T-helper 2 cell treated with Interferon-gamma antibody and Interleukin-4, amounts not matched to agents 100 ng/mL and 5 ng/mL, for 36 hours (primary cell): ENCODE measurements around the gene TTC31. TPM values are rescaled to one million over a fixed set of nuclear protein-coding genes. Genes with fewer than 3 reads are reported as not detected.
"Not testable (repeated sequence)": the region's sequence is repeated elsewhere in the genome, so short reads cannot be mapped to it uniquely, and the experiment has no call there.

ENCODE experiments used
- intact Hi-C: fragments of 100-400 bp; cut with micrococcal nuclease; formaldehyde crosslinking; loops from one replicate; pipeline ENCODE4 v1.15.1; 2023
- total RNA-seq: library from RNA; stranded (reverse); gene quantifications from 2 replicates; pipeline ENCODE4 v1.2.3, GENCODE V29; 2022

Gene TTC31
- total RNA-seq, 1 donor from 2014 or later = 43.4 TPM

- intact Hi-C loops = loop anchor here (1.0 to 10.0 kb wide), 5 partner anchors 50 to 1382 kb away; partner anchors contain the start of genes AUP1, HTRA2, PCGF1 and POLE4
Observed at GRCh38 chr2:74457129-74457548, 25.7 kb upstream of the TTC31 start.

- intact Hi-C loops = loop anchor here (1.0 to 10.0 kb wide), 9 partner anchors 15 to 1383 kb away; partner anchors contain the start of genes AUP1, DOK1, HTRA2 and MRPL53
Observed at GRCh38 chr2:74457549-74458131, 25.2 kb upstream of the TTC31 start.

GRCh38 chr2:74458132-74458937 is 24.5 kb upstream of the TTC31 start, which contains the start of gene WBP1:
Gene WBP1, plus strand, starts transcription at chr2:74458438. Its CDS starts 165 bp downstream, at chr2:74458603.
- intact Hi-C loops = loop anchor here (1.0 to 10.0 kb wide), 6 partner anchors 14 to 1384 kb away; partner anchors contain the start of genes DOK1, MRPL53, MTHFD2 and POLE4

- intact Hi-C loops = loop anchor here (1.0 to 10.0 kb wide), 6 partner anchors 13 to 1384 kb away; partner anchors contain the start of genes DOK1, MRPL53, MTHFD2 and POLE4
Observed at GRCh38 chr2:74458938-74459363, 23.9 kb upstream of the TTC31 start.

DNA sequence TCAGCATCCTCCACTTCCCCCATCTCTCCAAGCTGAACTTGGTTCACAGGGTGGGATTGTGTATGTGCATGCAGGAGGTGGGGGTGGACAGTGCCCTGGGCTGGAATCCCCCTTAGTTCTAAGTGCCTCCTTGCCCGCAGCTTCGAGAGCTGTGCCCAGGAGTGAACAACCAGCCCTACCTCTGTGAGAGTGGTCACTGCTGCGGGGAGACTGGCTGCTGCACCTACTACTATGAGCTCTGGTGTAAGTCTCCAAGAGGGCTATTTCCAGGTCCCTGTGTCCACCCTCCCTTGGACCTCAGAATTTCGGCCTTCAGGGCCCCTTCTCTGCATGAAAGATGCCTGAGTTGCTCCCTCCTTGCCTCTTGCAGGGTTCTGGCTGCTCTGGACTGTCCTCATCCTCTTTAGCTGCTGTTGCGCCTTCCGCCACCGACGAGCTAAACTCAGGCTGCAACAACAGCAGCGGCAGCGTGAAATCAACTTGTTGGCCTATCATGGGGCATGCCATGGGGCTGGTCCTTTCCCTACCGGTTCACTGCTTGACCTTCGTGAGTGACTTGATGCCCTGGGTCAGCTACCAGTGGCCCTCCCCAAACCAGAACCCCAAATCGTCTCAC is 23.3 kb upstream of the TTC31 start:
- intact Hi-C loops = loop anchor here (5.0 to 10.0 kb wide), 2 partner anchors 498 to 1385 kb away; partner anchors contain the start of genes POLE4 and SFXN5

DNA sequence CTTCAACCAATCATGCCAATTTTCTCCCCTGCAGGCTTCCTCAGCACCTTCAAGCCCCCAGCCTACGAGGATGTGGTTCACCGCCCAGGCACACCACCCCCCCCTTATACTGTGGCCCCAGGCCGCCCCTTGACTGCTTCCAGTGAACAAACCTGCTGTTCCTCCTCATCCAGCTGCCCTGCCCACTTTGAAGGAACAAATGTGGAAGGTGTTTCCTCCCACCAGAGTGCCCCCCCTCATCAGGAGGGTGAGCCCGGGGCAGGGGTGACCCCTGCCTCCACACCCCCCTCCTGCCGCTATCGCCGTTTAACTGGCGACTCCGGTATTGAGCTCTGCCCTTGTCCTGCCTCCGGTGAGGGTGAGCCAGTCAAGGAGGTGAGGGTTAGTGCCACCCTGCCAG is 22.7 kb upstream of the TTC31 start:
- intact Hi-C loops = not testable (repeated sequence)

DNA sequence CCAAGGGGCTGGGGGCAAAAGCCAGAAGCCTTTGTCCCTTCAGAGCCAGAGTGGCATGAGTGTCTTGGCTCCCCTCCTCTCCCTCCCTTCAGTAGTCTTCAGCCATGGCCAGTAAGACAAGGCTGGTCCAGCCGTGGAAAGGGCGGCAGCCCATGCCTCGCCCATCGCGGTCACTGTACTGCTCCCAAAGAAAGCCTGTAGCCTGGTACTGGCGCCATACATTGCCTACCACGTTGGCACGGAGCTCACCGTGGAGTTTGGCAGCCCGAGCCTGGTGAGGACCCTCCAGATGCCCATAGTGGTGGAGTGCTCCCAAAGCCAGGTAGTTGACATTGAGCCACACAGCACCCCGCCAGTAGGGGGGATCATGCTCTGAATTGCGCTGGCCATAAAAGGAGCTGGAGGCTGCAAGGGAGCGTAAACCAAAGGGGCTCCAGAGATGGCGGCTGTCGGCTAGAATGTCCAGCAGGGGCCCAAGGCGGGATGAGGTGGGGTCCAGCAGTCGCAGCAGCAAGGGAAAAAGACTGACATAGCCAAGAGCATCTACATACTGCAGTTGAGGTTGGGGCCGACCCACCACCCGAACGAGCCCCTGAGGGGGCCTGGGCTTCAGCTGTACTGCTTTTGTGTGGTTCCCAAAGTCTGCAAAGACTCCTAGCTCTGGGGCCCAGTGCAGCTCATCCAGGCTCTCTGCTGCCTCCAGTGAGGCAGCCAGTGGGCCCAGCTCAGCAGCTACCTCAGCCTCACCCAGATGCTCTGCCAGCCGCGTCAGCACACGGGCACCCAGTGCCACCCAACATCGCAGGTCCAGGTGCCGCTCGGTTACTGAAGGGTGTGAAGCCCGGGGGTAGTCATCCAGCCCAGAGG is 21.5 kb upstream of the TTC31 start:
- intact Hi-C loops = no loop called here

DNA sequence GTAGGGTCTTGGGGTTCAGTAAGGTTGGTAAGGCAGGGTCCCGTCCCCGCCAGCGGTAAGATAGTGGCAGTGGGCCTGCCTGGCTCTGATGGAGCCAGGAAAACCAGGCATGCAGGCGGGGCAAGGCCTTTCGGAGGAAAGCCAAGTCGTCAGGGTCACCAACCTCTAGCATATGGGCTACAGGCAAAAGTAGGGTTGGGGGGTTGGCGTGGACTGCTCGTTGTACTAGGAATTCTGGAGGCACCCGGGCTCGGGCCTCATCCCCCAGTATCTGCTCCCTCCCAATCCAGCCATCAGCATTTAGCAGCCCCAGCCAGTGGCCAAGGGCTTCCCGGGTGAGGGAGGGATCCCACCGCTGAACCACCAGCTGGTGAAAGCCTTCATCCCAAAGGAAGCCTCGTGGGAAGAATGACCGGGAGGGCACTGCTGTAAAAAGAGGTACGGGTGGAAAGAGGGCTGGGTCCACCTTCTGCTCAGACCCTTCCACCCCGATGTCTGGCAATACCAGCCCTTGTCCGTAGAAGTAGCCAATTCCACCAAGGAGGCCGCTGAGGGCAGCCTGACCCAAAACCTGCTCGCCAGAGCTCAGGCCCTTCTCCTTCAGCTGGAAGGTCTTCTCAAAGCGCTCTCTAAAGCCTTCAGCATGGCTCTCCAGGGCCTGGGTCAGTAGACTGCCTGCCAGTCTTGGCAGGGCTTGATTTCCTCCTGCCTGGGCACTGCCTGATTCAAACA is 20.7 kb upstream of the TTC31 start:
- intact Hi-C loops = no loop called here

DNA sequence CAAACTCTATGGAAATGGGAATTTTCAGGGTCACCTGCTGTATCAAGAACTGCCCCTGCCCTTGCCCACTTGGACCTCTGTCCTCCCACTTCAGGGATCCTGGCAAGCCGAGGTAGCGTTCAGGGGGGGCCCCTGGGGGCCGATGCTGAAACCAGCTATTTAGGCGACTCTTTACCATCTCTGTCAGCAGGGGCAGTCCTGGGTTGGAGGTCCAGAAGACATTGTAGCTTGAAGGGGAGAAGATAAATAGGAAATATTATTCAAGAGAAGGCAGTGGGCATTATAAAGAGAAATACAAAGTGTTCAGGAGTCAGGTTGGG is 20.1 kb upstream of the TTC31 start:
- intact Hi-C loops = no loop called here

DNA sequence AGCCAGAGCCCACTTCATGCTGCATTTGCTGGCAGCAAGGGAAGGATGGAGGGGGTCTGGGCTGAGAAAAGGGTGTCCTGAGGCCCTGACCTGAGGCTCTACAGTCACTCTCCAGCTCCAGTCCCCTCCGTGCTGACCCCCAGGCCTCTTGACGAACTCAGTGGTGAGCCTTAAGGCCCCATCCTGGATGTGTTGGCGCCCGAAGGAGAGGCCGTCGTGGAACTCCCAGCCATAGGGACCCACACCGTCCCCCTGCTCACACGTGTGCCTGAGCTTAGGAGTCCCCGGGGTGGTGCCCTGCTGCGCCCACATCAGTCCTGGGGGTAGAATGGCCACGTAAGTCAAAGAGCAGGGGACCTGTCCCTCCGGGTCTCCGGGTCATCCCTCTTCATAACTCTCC is 18.5 kb upstream of the TTC31 start:
- intact Hi-C loops = no loop called here

DNA sequence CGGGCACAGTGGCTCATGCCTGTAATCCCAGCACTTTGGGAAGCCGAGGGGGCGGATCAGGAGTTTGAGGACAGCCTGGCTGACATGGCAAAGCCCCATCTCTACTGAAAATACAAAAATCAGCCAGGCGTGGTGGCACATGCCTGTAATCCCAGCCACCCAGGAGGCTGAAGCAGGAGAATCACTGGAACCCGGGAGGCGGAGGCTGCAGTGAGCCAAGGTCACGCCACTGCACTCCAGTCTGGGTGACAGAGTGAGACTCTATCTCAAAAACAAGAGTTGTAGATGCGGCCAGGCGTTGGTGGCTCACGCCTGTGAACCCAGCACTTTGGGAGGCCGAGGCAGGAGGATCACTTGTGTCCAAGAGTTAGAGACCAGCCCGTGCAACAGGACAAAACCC is 12.1 kb upstream of the TTC31 start:
- intact Hi-C loops = not testable (repeated sequence)

GRCh38 chr2:74471332-74472065 is 11.4 kb upstream of the TTC31 start:
- intact Hi-C loops = loop anchor here (1.0 kb wide), 4 partner anchors 11 to 58 kb away; partner anchors contain the start of genes AUP1, CCDC142, HTRA2 and WBP1

DNA sequence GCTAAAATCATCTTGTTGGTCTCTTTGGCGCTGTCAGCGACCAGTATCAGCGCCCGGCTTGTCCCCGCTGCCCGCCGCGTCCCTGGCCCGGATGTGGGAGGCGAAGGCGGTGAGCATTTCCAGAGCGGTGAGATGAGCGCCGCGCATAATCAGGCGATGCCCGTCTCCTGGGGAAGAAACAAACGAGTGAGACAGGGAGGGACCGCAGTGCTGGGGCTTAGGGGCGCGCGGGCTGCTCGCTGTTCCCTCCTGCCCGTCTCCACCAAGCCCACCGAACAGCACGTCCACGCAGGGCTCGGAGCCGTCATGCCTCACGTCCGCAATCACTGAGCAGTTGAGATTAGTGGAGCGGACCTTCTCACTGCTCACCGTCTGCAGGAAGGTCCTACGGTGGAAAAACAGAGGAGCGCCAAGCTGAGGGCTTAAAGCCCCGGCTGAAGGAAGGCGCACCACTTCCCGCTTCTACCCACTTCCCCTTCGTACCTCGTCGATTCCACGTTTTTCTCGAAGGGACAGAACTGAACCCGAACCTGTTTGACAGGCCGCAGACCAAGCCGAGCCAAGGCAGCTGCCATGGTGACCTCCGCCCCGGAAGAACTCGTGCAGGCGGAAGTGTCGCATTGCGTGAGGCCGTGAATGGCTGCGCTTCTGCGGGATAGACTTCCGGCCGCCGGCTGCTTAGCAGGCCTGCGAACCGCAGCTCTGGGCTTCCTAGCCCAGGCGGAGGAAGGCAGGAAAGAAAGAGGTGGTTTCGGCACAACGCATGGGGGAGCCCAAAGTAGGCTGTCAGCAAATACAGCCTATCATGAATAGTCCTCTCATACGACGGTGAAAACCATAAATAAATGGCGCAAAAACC is 10.6 kb upstream of the TTC31 start, which contains the start of gene MRPL53:
Gene MRPL53, minus strand, starts transcription at position 595 of the 859 bp plus-strand sequence. Its CDS starts 20 bp downstream, at position 575.
- intact Hi-C loops = loop anchor here (1.0 kb wide), 4 partner anchors 10 to 57 kb away; partner anchors contain the start of genes AUP1, CCDC142, HTRA2 and WBP1

DNA sequence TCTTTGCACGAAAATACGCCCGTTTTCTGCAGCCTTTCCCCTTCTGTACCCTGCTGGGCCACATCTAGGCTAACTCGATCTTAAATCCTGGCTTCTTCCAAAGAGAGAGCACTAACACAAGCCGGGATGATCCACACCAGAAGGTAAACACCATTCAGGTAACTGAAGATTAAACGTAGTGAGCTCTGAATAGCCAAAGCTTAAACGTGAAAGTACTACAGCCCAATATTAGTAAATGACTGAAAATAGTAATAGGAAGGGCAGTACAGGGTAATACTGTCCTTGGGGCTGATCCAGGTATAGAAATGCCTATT is 10.0 kb upstream of the TTC31 start:
- intact Hi-C loops = loop anchor here (1.0 kb wide), 4 partner anchors 9 to 56 kb away; partner anchors contain the start of genes AUP1, CCDC142, HTRA2 and WBP1

DNA sequence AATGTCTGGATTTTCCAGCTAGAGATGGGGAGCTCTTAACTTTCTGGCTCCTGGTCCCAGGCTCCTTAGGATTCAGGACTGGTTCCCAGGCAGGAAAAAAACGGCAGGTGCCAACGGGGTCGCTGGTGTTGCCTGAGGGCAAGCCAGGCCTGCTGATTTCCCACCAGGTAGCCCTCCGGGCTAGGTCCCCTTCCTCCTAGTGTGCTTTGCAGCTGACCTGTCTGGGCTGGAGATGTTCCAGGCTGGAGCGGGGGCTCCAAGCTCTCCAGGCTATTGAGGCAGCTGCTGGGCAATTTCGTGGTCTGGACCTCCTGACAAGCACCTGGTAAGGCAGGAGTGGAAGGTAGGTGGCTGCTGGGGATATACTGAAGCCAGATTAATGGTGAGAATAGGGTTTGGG is 8.4 kb upstream of the TTC31 start:
- intact Hi-C loops = no loop called here

- intact Hi-C loops = no loop called here
Observed at GRCh38 chr2:74474899-74475298, 8.0 kb upstream of the TTC31 start.

GRCh38 chr2:74481431-74481830 is 1.4 kb upstream of the TTC31 start:
- intact Hi-C loops = no loop called here
